NCI-H1092 (cell line): ENCODE measurements around the gene TMEM14A.
"Not testable (repeated sequence)": the region's sequence is repeated elsewhere in the genome, so short reads cannot be mapped to it uniquely, and the experiment has no call there.

Experiments
- DNase-seq: peaks from one replicate; lab custom pipeline; 2025; lab: John Stamatoyannopoulos, UW

The TMEM14A gene

DNA sequence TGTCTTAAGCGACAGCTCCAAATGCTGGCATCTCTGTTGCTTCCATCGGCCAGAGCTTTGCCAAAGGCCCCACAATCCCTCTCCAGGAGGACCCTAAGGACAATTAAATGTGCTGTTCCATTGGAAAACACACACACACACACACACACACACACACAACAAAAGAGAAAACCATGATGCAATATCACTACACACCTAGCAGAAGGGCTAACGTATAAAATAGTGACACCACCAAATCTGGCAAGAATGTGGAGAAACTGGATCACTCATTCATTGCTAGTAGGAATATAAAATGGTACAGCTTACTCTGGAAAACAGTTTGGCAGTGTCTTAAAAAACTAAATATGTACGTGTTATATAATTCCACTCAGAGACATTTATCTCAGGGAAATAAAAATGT, 13.0 kb upstream of the TMEM14A start:
- DNase-seq, result no peak

GRCh38 chr6:52661551-52661950, 9.4 kb upstream of the TMEM14A start:
- DNase-seq, result no peak

- DNase-seq, result no peak
These were observed 8.9 kb upstream of the TMEM14A start for GRCh38 chr6:52662031-52662430.

- DNase-seq, result peak; percentile 27
These were observed 7.6 kb upstream of the TMEM14A start for GRCh38 chr6:52663120-52663935.

DNA sequence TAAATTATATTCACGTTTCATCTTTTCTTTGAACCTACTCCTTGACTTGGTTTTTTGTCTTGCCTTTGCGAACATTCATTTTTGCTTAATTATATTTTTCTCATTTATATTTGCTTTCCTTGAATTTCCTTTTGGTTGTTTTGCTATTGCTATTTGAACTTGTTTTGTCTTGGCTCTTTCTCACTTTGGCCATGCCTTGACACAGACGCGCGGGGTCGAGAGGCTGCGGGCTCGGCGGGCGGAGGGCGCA, 7.1 kb upstream of the TMEM14A start:
- no peak for DNase-seq

DNA sequence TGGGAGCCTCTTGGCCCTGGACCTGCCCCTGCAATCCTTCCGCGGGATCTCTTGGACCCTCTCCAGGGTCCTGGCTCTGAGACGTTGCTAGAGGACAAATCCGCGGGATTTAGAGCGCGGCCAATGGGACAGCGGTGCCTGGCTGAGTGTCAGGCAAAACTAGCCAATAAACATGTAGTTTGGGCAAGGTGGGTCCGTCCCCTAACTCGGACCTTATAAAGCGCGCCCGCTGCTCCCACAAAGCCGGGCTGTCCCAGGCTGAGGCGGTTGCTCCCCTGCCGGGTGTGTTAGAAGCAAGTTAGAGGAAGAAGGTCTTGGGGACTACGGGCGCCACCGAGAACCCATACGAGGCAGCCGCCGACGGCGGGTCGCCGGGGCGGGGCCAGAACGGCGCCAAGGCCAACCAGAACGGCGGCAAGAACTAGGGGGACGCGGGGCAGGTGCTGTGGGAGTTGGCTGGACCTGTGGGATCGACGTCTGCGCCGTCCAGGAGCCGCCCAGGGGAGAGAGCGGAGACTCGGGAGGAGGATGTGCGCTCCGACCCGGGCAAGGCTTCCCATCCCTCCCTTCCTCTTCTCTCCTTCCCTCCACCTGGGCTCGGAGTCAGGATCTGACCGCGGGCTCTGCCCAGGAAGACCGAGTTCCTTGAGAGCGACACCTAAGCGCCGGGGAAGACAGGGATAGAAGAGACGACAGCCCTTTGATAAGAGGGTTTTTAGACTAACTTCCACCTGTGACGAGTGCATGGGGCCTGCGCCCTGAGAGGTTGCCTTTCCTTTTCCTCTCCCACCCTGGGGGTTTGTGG, 6.5 kb upstream of the TMEM14A start:
- peak; percentile 91 for DNase-seq

DNA sequence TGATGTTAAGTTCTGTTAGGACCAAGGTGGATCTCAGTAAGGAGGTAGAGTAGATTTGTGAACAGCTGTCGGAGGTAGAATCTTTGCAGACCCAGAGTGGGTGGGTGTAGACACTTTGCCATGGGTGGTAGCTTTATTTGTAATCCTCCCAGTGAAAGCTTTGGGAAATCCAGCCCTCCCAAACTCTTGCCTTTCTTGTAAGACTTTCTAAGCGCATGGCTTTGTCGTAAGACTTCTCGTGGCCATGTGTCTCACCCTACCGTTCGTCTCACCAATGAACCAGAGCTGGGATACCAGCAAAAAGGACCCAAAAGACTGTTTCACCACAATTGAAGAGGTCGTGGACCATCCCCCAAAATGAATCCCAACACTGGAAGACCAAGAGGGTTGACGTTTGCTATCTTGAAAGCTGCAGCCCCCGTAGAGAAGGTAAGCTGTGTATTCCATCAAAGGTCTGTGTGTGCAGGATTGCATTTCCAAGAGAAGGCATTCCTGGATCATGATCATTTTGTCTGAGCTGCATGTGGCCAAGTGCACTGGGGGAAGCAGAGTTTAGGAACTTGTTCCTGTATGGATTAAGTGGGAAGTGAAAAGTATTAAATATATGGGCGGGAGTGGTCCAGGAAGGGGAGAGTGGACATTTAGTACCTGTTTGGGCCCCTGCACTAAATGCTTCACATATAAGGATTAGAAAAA, 5.8 kb upstream of the TMEM14A start:
- no peak for DNase-seq

- DNase-seq, result no peak
These were observed 4.8 kb upstream of the TMEM14A start for GRCh38 chr6:52666071-52666470.

- no peak for DNase-seq
These were observed 4.4 kb upstream of the TMEM14A start for GRCh38 chr6:52666523-52666922.

DNA sequence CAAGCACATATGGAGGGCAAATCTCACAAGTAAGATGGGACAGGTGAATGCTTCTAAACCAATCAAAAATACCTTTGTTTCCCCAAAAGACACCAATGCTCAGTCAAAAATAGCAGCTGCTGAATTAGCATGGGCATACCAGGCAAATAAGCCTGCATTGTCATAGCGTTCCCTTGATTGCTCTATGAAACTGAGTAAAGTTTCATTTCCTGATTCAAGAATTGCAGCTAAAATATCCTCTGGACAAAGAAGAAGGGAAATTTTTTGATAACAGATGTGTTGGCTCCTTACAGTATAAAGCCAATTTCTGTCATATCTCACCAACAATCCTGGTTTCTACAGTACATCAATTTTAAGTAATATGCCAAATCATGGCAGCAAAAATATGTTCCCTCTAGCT, 3.3 kb upstream of the TMEM14A start:
- DNase-seq, result no peak

GRCh38 chr6:52671676-52672075, 763 bp downstream of the TMEM14A start:
- DNase-seq, result no peak

DNA sequence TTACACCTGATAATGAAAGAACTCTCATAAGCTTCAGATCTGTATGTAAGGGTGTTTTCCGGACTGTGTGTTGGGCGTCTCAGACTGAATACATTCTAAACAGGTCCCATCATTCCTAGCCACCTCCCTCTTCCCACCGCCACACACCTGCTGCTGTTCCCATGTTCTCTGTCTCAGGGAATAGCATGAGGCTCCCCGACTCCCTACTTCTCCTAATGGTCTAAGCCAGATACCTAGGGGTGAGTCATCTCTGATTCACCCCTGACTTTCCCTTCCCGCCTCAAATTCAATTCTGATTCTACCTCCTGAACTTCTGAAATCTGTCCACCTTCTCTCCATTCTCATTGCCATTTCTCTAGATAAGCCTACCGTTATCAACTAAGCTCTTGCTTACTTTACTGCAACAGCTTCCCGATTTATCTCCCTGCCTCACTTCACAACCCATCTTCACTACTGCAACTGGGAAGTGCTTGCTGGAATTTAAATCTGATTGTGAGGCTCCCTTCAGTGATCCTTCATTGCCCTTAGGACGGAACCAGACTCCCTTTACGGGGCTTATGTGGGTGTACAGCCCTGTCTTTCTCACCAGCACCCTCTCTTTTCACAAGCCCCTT, 1.6 kb downstream of the TMEM14A start:
- no peak for DNase-seq

DNA sequence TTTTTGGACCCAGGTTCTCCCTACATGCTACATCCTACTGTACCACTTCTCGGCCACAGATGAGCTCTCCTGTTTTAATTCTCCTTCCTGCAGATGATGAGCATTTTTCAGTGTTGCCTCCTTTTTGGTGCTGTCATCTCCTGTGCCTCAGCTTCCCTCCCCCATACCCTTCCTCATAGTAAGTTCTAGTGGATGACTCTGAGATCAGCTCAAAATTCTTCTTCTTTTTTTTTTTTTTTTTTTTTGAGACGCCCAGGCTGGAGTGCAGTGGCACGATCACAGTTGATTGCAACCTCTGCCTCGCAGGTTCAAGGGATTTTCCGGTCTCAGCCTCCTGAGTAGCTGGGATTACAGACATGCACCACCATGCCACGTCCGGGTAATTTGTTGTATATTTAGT, 3.8 kb downstream of the TMEM14A start:
- no peak for DNase-seq

DNA sequence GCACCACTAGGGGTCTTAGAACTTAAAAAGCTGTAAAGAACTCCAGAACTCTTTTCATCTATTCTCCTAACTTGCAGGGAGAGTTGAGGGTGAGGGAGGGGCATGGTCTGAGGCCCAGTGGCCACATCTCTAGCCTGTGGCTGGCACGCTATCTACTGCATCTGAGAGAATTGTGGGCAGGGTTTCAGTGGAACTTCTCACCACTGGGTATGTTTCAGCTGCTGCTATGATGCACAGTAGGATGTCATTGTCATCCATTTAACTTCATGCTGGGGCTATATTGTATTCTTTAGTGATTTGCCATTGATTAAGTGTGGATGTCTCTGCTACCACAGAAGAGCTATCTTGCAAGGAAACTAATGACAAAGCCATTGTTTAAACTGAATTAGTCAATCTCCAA, 4.5 kb downstream of the TMEM14A start:
- no peak for DNase-seq

GRCh38 chr6:52676631-52677030, 5.7 kb downstream of the TMEM14A start:
- DNase-seq, result not testable (repeated sequence)

GRCh38 chr6:52681416-52681815, 10.5 kb downstream of the TMEM14A start:
- no peak for DNase-seq

GRCh38 chr6:52686878-52687699, 16.2 kb downstream of the TMEM14A start:
- no peak for DNase-seq

- DNase-seq, result no peak
These were observed 18.9 kb downstream of the TMEM14A start for GRCh38 chr6:52689857-52690256.

GRCh38 chr6:52691718-52692117, 20.8 kb downstream of the TMEM14A start:
- DNase-seq, result no peak

GRCh38 chr6:52693773-52694172, 22.9 kb downstream of the TMEM14A start:
- no peak for DNase-seq

DNA sequence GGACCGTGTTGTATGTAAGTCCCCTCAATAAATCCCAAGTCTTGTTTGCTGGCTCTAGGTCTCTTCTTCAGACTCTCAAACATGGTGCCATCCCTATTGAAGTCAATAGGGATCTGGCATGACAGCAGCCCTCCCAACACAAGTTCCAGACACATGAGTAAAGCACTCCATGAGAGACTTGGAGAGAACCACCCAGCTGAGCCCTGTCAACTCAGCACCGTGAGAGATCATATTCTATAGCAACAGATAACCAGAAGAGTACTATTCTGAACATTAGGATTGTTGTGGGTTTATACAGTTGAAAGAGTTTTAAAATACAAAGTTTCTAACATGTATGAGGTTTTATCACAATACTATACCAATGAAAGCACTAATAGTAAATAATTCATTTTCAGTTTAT, 23.5 kb downstream of the TMEM14A start:
- DNase-seq, result no peak

- DNase-seq, result no peak
These were observed 25.5 kb downstream of the TMEM14A start for GRCh38 chr6:52696418-52696817.
